Measurements from ENCODE around the gene ARPC5. TPM values are rescaled to one million over a fixed set of nuclear protein-coding genes. Genes with fewer than 3 reads are reported as not detected.
A peak's percentile ranks its signal among the peaks of the same experiment; 100 is the strongest.

ARPC5 gene
- total RNA-seq, 1 donor = 312 TPM

DNA sequence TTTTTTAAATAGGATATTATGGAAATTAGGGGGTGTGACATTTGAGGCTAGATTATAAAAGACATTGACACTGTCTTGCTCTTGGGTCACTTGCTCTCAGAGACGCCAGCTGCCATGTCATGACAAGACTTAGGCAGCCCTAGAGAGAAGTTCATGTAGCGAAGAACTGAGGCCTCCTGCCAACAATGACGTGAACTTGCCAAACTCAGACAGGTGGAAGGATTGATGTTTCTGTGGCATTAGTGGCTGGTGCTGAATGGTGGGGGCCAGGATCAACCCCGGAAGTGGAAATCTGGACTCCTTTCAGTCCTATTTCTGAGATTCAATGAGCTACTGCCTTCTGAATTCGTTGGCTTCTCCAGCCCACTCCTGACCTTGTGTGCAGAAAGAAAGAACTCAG is 60.0 kb downstream of the ARPC5 start:
- H3K4me3 ChIP-seq (ENCODE audit: low read depth, low read length) = no peak overlapping the region
- no peak for DNase-seq (ENCODE audit: low read depth)
- no peak for TF ChIP-seq CTCF (IDR thresholded peaks at IDR 0.05; ENCODE audit: insufficient read depth, low read length)

DNA sequence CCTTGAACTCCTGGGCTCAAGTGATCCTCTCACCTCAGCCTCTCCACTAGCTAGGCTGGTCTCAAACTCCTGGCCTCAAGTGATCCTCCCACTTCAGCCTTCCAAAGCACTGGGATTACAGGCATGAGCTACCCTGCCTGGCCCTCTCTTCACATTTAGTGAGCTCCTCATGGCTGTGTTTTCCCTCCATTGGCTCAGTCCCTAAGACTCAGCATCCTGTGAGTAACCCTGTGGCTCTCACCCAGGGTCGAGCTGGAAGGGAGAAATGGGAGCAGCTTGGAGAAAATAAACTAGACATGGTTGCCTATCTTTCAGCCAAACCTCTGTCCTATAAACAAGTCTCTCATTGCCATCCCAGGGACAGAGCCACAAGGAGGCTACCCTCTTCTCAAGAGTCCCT is 62.9 kb downstream of the ARPC5 start:
- TF ChIP-seq CTCF (IDR thresholded peaks at IDR 0.05; ENCODE audit: insufficient read depth, low read length) = no peak
- DNase-seq (ENCODE audit: low read depth) = peak; percentile 31
- H3K4me3 ChIP-seq (ENCODE audit: low read depth, low read length) = no peak overlapping the region

GRCh38 chr1:183571678-183572268 is 63.8 kb downstream of the ARPC5 start:
- peak; percentile 63 for DNase-seq (ENCODE audit: low read depth)
- no peak for TF ChIP-seq CTCF (IDR thresholded peaks at IDR 0.05; ENCODE audit: insufficient read depth, low read length)

More at GRCh38 chr1:183571678-183572268, 63.8 kb downstream of the ARPC5 start:
- no peak overlapping the region for H3K4me3 ChIP-seq (ENCODE audit: low read depth, low read length)

Other genes starting within 250 kb of the ARPC5 start
- gene NMNAT2, start 217.4 kb downstream of the ARPC5 start, total RNA-seq (ENCODE audit: low replicate concordance) = 0.49 and 3.4 TPM in 2 replicates
- gene SMG7, start 163.3 kb downstream of the ARPC5 start, total RNA-seq (ENCODE audit: low replicate concordance) = 6.9 and 29.0 TPM in 2 replicates
- gene NCF2, start 45.3 kb downstream of the ARPC5 start, total RNA-seq (ENCODE audit: low replicate concordance) = 0.63 and 0.74 TPM in 2 replicates
- gene APOBEC4, start 17.5 kb upstream of the ARPC5 start, total RNA-seq (ENCODE audit: low replicate concordance) = not detected in 2 replicates
- gene RGL1, start 169.3 kb upstream of the ARPC5 start, total RNA-seq (ENCODE audit: low replicate concordance) = 55.1 and 100 TPM in 2 replicates